HG02678 (cell line): ENCODE data around the gene YY2.
A peak's percentile ranks its signal among the peaks of the same experiment; 100 is the strongest.
"Not testable (repeated sequence)": the region's sequence is repeated elsewhere in the genome, so short reads cannot be mapped to it uniquely, and the experiment has no call there.

Experiments used
- ATAC-seq: cut with Tn5 transposase; IDR thresholded peaks from one replicate; pipeline ENCODE4 v1.9.1; 2021; ENCODE audit warnings: mild to moderate bottlenecking, moderate library complexity; ENCODE audit not compliant: unreplicated experiment

The YY2 gene

DNA sequence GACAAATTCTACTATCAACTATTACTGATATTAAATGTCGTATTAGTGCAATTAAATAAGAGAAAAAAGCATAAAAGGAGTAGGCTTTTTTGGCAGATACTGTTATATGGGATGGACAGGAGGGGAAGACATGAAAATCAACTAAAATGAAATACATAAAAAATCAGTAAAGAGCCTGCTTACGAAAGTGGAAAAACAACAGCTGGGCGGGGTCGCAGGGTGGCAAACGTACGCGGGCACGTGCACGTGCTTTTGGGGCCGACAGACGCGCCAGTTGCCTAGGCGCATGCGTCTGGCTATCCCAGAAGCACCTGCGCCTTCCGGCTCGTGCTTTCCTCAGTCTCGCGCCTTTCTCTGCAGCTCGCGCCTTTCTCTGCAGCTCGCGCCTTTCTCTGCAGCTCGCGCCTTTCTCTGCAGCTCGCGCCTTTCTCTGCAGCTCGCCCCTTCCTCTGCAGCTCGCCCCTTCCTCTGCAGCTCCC lies at the start of gene YY2:
Gene YY2 (plus strand): TSS at position 51 of the 479 bp plus-strand sequence. CDS start 498 bp downstream, outside the sequence.
- ATAC-seq = no peak

DNA sequence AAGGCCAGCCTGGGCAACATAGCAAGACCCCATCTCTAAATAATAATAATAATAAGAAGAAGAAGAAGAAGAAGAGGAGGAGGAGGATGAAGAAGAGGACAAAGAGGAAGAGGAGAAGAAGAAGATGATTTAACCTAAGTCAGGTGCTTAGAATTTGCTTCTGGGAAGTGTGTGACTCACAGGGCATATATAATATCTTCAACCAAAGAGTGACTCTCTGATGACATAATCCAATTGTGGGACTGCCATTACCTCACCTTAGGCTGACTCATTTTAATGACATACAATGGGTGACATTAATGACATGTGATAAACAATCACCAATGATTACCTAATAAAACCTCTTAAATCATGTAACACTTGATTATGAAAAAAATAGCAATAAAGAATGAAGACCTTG lies 49.1 kb upstream of the YY2 start:
- no peak for ATAC-seq

GRCh38 chrX:21811832-21812231 lies 44.0 kb upstream of the YY2 start:
- no peak for ATAC-seq

GRCh38 chrX:21812628-21813027 lies 43.2 kb upstream of the YY2 start:
- no peak for ATAC-seq

DNA sequence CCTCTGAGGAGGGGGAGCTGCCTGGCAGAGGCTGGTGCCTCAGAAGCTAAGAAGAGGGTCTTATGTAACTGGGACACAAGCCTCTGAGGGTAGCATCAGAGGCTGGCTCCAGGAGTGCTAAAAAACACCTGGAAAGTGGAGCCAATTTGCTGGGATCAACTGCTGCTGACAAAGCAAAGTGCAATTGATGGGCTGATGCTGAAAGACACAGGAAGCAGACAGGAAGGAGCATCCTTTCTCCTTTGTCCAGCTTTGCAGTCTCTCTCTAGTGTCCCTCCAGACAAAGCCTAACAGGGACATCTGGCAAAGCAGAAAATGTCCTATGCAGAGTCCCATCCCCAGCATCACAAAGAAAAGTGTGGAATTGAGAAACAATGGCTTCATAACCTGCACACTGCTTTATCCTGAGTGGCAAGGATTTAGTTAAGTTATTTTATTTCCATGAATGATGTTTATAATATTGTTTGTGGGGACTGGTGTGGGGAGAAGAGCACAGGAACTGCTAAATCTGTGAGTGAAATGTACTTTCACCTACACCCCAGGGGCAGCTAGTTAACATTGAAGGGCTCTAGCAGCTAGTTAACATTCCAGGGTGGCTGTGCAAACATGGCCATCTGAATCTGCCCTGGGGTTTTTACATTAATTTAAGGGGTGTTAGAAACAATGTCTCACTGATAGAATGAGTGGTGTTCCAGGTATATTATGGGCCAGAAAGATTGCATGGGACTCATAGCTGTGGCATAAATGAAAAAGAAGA lies 42.0 kb upstream of the YY2 start:
- no peak for ATAC-seq

DNA sequence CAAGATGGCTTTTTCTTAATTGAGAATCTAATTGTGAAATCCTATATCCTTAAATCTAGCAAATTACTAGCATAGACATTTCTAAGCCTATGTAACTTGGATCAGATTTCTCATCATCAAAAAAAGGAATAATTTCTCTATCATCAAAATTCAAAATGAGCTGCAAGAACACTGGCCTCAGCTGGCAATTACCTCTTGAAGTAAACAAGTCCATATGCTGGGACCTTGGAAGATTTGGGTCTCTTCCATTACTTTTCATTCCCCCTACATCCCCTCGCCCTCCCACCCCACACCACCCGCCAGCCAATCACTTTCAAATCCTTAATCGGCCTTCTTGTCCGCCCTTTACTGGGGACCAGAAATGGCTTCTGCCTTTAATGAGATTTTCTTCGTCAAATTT lies 39.7 kb upstream of the YY2 start:
- ATAC-seq = no peak

GRCh38 chrX:21820170-21820569 lies 35.6 kb upstream of the YY2 start:
- not testable (repeated sequence) for ATAC-seq

DNA sequence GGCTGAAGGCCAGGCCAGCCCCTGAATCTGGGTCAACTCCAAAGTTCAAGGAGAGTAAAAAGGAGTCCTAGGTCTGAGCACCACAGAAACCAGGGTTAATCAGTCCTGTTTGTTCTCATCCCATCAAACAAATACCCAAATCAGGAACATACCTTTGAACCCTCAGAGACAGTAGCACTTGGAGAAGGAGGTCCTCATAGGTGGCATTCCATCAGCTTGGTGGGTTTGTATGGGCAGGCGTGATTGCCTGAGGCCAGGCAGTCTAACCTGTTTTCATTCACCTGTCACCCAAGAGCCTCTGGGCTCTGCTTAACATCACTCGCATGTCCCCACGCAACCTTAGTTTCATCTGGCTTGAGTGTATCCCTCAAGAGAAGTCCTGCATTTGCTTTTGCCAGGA lies 33.9 kb upstream of the YY2 start:
- ATAC-seq = no peak

DNA sequence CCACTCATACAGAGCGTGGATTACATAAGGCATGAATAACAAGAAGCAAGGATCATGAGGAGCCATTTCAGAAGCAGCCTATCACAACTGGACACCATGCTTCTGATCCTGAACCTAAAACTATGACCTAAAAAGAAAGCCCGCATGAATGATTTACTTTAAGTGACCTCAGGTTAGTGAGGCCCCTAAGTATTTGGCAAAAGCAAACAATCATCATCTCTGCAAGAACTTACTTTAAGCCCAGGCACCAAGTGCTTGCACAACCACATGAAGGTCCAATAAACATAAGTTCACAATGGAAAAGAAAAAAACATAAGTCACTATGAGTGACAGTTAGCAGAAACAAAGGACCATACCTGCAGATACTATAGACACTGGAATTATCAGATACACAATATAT lies 24.3 kb upstream of the YY2 start:
- no peak for ATAC-seq

- no peak for ATAC-seq
These were observed 18.7 kb upstream of the YY2 start for GRCh38 chrX:21837056-21837455.

- ATAC-seq = peak; percentile 16
These were observed 16.9 kb upstream of the YY2 start for GRCh38 chrX:21838937-21839333.

DNA sequence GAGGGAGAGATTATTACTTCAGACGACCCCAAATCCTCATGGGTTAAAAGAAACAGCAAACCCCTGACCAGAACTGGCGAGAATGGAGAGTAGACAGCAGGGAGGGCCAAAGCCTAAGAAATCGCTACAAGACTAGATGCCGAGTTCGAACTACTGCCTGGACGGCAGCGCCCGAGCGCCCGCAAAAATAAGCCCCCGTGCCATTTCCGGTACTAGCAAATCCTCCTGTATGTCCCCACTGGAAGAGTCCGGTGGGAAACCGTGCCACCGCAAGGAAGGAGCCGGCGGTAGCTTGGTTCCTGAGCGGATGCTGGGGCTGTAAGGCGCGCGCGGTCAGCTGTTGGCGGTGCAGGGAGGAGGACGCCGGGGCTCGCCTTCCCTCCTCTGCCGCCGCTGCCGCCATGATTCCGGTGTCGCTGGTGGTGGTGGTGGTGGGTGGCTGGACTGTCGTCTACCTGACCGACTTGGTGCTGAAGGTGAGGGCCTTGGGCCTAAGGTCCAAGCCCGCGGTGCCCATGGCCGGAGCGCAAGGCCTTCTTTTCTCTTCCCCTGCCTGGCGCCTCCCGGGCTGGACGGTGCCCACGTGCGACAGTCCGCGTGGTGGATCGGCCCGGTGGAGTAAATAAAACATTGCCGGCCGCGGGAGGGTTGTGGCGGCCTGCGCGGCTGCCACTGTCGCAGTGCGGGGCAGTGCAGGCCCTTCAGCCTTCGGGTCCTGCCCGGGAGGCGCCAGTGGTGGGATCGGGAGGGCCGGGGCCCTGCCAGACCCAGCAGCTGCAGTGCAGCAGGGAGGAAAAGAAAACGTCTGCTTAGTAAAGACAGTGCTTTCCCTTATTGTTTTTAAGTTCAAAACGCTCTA lies 16.2 kb upstream of the YY2 start, which contains the start of gene MBTPS2:
Gene MBTPS2 (plus strand): TSS at position 284 of the 859 bp plus-strand sequence. CDS start 118 bp downstream, at position 402.
- peak; percentile 87 for ATAC-seq

DNA sequence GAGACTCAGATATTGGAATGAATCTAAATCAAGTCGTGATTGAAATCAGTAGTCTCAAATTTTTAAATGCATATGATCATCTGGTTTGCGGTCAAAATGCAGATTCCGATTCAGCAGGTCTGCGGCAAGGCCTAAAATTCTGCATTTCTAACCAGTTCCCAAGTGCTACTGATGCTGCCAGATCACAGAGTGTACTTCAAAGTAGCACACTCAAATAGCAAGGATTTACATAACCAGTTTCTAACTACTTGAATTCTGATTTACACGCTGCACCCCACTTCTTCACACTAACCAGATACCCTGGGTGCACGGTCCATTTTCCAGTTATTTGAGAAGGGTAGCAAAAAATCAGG lies 15.6 kb upstream of the YY2 start:
- peak; percentile 15 for ATAC-seq

DNA sequence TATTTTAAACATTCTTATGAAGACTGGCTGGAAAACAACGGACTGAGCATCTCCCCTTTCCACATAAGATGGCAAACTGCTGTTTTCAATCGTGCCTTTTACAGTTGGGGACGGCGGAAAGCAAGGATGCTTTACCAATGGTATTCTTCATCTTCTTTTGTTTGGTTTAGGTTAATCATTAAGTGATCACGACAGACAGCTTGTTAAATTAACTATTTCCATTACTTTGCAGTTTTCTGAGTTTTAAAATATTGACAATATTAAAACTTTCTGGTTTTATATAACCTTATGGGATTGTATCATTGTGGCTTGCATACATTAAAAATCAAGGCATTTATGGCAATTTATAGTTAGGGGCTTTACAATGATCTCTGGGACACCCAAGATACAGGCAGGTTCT lies 12.6 kb upstream of the YY2 start:
- no peak for ATAC-seq

GRCh38 chrX:21845096-21845495 lies 10.7 kb upstream of the YY2 start:
- ATAC-seq = no peak

- ATAC-seq = no peak
These were observed 8.4 kb upstream of the YY2 start for GRCh38 chrX:21847342-21847741.

GRCh38 chrX:21853578-21853977 lies 2.2 kb upstream of the YY2 start:
- ATAC-seq = no peak

- no peak for ATAC-seq
These were observed 717 bp downstream of the YY2 start for GRCh38 chrX:21856504-21856903.

- ATAC-seq = no peak
These were observed 7.5 kb downstream of the YY2 start for GRCh38 chrX:21863241-21863640.

DNA sequence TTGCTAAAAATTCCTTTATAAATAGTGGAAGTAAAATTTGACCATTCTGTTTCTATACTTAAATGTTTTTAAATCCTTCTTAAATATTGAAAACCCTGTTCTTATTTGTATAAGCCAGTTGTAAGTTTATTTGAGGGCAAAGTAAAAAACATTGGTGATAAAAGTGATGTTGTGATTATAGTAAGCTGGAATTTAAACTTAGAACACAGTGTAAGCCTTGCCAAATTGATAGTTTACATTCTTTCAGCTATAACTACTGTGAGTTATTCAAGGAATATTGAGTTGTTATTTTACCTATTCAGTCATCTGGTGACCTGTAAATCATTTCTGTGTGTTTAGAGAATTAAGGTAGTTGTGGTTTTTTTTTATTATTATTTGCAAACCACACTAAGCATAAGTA lies 9.6 kb downstream of the YY2 start:
- no peak for ATAC-seq

DNA sequence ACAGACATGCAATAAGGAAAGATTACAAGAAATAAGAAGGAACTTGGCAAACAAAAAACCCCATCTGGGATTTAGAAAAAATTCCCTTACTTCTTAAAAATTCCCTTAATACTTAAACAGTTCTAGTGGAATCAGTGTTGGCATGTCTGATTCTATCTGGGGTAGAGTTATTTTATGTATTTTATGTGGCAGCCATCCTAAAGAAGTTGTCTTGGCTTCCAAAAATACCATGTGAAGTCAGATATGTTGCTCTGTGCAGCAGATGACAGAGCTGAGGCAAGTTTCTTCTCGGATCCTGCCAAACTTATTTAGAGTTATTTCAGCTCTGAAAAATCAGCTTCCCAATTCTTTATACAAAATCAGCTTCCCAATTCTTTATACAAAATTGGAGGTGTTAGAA lies 14.7 kb downstream of the YY2 start:
- no peak for ATAC-seq
